DND-41 (cell line): Measurements from ENCODE around the gene TPM3.
"Not testable (repeated sequence)": the region's sequence is repeated elsewhere in the genome, so short reads cannot be mapped to it uniquely, and the experiment has no call there.

Experiments used
- ATAC-seq: fragments of 200-7000 bp; cut with Tn5 transposase; 3 replicates; pipeline ENCODE4 v1.9.1; 2021; ENCODE audit warnings: low read depth; ENCODE audit not compliant: insufficient read depth
- DNase-seq: peaks from one replicate; pipeline ENCODE4 v3.0.0-alpha.2; 2020
- H2AFZ ChIP-seq: 2 replicates; pipeline ENCODE4 v1.6.0; 2012; ENCODE audit warnings: low read depth, low read length
- H3K27ac ChIP-seq: 2 replicates; pipeline ENCODE4 v1.5.1; 2012; ENCODE audit warnings: low read length, inconsistent platforms
- H3K27me3 ChIP-seq: fragments of 200-600 bp; sonication (generic); 2 replicates; pipeline ENCODE4 v1.6.0; 2012; ENCODE audit warnings: low read length, mild to moderate bottlenecking, inconsistent platforms; ENCODE audit not compliant: insufficient read depth, poor library complexity
- H3K36me3 ChIP-seq: 2 replicates; pipeline ENCODE4 v1.5.1; 2012; ENCODE audit warnings: low read length, inconsistent platforms; ENCODE audit not compliant: insufficient read depth
- H3K4me1 ChIP-seq: 2 replicates; pipeline ENCODE4 v1.5.1; 2012; ENCODE audit warnings: mild to moderate bottlenecking, low read length; ENCODE audit not compliant: insufficient read depth
- H3K4me2 ChIP-seq: 2 replicates; pipeline ENCODE4 v1.6.0; 2012; ENCODE audit warnings: mild to moderate bottlenecking, moderate library complexity, low read length, inconsistent platforms; ENCODE audit not compliant: insufficient read depth
- H3K4me3 ChIP-seq, 2 experiments: fragments of 200-600 bp in 1 of 2; shearing (Covaris generic) in 1 of 2; 2 replicates each; pipeline ENCODE4 v1.5.1; 2012 to 2016; ENCODE audit warnings: inconsistent platforms in 2 of 2, low read length in 2 of 2, mild to moderate bottlenecking in 2 of 2, low read depth in 1 of 2, moderate library complexity in 1 of 2
- H3K79me2 ChIP-seq: 2 replicates; pipeline ENCODE4 v1.6.0; 2012; ENCODE audit warnings: low read length, inconsistent platforms; ENCODE audit not compliant: insufficient read depth
- H3K9ac ChIP-seq: 2 replicates; pipeline ENCODE4 v1.6.0; 2012; ENCODE audit warnings: low read depth, mild to moderate bottlenecking, inconsistent platforms, low read length, moderate library complexity
- H3K9me3 ChIP-seq: 2 replicates; pipeline ENCODE4 v1.5.1; 2012; ENCODE audit warnings: low read length, moderate library complexity, mild to moderate bottlenecking, inconsistent platforms; ENCODE audit not compliant: insufficient read depth, severe bottlenecking
- H4K20me1 ChIP-seq: 2 replicates; pipeline ENCODE4 v1.6.0; 2012; ENCODE audit warnings: low read length; ENCODE audit not compliant: insufficient read depth
- EZH2 ChIP-seq: IDR thresholded peaks from 3 replicates; pipeline ENCODE4 v1.6.1; 2012; ENCODE audit warnings: borderline replicate concordance, low read depth, mild to moderate bottlenecking, moderate library complexity, low read length, inconsistent platforms; ENCODE audit not compliant: severe bottlenecking
- TF ChIP-seq, protein P1 (sequence below): IDR thresholded peaks from 2 replicates; pipeline ENCODE4 v1.5.1; 2012; ENCODE audit warnings: borderline replicate concordance, low read length, moderate library complexity, mild to moderate bottlenecking; ENCODE audit not compliant: poor library complexity, severe bottlenecking; ENCODE audit errors: extremely low read depth

Gene TPM3

DNA sequence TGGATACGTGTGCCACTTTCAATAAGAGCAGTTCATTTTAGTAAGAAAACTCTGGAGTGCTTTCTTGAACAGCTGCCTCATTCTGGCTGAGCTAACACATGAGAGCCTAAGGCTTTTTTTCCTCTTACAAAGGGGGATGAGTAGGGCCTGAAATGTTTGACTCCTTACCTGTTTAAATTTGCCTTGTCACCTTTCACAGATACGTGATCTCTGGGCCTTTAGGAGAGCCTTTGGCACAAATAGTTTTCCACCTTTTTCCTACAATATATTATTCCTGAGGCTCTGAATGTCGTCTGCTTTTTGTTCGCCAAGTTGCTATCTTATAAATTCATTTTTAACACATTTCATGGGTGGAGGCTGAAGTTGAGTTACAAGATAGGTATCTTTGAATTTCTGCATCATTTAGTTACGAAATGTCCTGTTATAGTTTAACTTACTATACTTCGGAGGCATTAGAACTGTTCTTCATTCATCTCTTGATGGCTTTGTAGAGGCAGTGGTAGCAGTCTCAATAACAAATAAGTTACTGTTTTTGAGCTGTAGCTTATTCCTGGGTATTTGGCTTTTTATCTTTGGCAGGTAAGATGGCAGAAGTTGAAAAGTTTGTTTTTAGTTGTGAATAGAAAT lies 46.1 kb upstream of the TPM3 start:
- no peaks in the 10 kb centered on the region for H3K27me3 ChIP-seq
- H3K4me2 ChIP-seq, result no peak overlapping the region
- H3K4me1 ChIP-seq, result no peaks in the 10 kb centered on the region
- no peaks in the 10 kb centered on the region for H3K9me3 ChIP-seq
- no peak overlapping the region for H3K4me3 ChIP-seq
- H3K36me3 ChIP-seq, result peaks cover 95% of the 10 kb centered on the region
- H3K79me2 ChIP-seq, result peaks cover 68% of the 10 kb centered on the region
- H3K9ac ChIP-seq, result no peak overlapping the region
- ATAC-seq, result no peak
- DNase-seq, result no peak
- H4K20me1 ChIP-seq, result peaks cover 37% of the 10 kb centered on the region; the same call in 1 of the 2 replicates
- TF ChIP-seq, protein P1, sequence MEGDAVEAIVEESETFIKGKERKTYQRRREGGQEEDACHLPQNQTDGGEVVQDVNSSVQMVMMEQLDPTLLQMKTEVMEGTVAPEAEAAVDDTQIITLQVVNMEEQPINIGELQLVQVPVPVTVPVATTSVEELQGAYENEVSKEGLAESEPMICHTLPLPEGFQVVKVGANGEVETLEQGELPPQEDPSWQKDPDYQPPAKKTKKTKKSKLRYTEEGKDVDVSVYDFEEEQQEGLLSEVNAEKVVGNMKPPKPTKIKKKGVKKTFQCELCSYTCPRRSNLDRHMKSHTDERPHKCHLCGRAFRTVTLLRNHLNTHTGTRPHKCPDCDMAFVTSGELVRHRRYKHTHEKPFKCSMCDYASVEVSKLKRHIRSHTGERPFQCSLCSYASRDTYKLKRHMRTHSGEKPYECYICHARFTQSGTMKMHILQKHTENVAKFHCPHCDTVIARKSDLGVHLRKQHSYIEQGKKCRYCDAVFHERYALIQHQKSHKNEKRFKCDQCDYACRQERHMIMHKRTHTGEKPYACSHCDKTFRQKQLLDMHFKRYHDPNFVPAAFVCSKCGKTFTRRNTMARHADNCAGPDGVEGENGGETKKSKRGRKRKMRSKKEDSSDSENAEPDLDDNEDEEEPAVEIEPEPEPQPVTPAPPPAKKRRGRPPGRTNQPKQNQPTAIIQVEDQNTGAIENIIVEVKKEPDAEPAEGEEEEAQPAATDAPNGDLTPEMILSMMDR, result no peak
- no peak for TF ChIP-seq EZH2
- H2AFZ ChIP-seq, result no peak overlapping the region
- H3K27ac ChIP-seq, result no peak overlapping the region

DNA sequence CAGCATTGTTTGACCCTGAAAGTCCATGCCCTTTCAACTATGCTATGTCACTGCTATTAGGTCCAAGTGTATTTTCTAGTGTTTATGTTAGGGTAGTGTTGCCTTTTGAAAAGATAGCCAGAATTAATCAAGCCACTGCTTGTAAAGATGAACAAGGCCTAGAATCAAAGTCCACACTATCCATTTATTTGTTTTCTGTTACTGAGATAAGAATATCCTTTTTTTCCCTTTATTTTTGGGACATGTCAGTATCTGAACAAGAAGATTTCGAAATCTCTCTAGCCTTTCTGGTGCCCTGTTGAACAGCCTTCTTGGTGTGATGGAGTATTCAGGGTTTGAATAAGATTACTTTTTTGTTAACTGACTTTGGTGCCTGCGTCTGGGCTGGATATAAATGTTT lies 45.5 kb upstream of the TPM3 start:
- Histone ChIP-seq H3K36me3 (peaks cover 94% of the 10 kb centered on the region), H3K9me3 (no peaks in the 10 kb centered on the region), H3K4me3 (no peak overlapping the region), H2AFZ (no peak overlapping the region), H4K20me1 (peaks cover 41% of the 10 kb centered on the region; the same call in 1 of the 2 replicates), H3K4me2 (no peak overlapping the region), H3K27ac (no peak overlapping the region), H3K27me3 (no peaks in the 10 kb centered on the region), H3K9ac (no peak overlapping the region), H3K4me1 (no peaks in the 10 kb centered on the region), H3K79me2 (peaks cover 73% of the 10 kb centered on the region)
- ATAC-seq, result no peak
- TF ChIP-seq, protein P1, result no peak
- DNase-seq, result no peak

DNA sequence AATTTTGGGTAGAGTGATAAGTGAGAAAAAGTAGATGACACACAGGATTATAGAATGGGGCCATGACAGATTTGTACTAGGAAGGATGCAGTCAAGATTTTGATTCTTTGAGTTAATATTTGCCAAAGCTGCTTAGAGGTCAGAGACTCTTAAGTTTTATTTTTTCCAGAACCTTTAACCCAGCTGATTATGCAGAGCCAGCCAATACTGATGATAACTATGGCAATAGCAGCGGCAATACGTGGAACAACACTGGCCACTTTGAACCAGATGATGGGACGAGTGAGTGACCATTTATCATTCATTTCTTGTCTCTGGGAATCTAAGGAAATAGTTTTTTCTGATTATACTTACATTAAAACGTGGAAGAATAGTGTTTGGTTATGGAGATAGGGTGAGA lies 45.0 kb upstream of the TPM3 start:
- Histone ChIP-seq H3K4me2 (no peak overlapping the region), H2AFZ (no peak overlapping the region), H3K9me3 (no peaks in the 10 kb centered on the region), H3K79me2 (peaks cover 78% of the 10 kb centered on the region), H4K20me1 (peaks cover 42% of the 10 kb centered on the region; the same call in 1 of the 2 replicates), H3K27me3 (no peaks in the 10 kb centered on the region), H3K4me3 (no peak overlapping the region), H3K4me1 (no peaks in the 10 kb centered on the region), H3K36me3 (peaks cover 94% of the 10 kb centered on the region), H3K27ac (no peak overlapping the region), H3K9ac (no peak overlapping the region)
- TF ChIP-seq, protein P1, result no peak
- no peak for TF ChIP-seq EZH2
- DNase-seq, result no peak
- ATAC-seq, result no peak

DNA sequence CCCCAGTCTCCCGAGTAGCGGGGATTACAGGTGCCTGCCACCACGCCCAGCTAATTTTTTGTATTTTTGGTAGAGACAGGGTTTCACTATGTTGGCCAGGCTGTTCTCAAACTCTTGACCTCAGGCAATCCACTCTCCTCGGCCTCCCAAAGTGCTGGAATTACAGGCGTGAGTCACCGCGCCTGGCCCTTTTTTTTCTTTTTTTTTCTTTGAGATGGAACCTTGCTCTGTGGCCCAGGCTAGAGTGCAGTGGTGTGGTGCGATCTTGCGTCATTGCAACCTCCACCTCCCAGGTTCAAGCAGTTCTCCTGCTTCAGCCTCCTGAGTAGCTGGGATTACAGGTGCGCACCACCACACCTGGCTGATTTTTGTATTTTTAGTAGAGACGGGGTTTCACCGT lies 41.2 kb upstream of the TPM3 start:
- not testable (repeated sequence) for H2AFZ ChIP-seq, H3K4me1 ChIP-seq, DNase-seq, ATAC-seq, H3K9me3 ChIP-seq, H3K4me3 ChIP-seq, H3K9ac ChIP-seq, H3K27me3 ChIP-seq, H3K27ac ChIP-seq, H3K4me2 ChIP-seq
- Histone ChIP-seq H3K79me2 (peaks cover 87% of the 10 kb centered on the region), H4K20me1 (peaks cover 35% of the 10 kb centered on the region; the same call in 1 of the 2 replicates), H3K36me3 (peaks cover 97% of the 10 kb centered on the region)

DNA sequence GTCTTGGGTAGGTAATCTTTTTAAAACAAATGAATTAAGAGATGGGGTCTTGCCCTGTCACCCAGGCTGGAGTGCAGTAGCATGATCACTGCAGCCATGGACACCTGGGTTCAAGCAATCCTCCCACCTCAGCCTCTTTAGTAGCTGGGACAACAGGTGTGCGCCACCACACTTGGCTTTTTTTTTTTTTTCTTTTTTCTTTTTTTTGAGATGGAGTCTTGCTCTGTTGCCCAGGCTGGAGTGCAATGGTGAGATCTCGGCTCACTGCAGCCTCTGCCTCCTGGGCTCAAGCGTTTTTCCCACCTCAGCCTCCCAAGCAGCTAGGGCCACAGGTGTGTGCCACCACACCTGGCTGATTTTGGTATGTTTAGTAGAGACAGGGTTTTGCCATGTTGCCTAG lies 39.2 kb upstream of the TPM3 start:
- H3K4me3 ChIP-seq, H3K9me3 ChIP-seq, H3K4me1 ChIP-seq, ATAC-seq, DNase-seq, H3K27me3 ChIP-seq, H2AFZ ChIP-seq, H3K27ac ChIP-seq, H3K4me2 ChIP-seq, H3K9ac ChIP-seq: not testable (repeated sequence)
- Histone ChIP-seq H3K36me3 (peaks cover 97% of the 10 kb centered on the region), H4K20me1 (peaks cover 37% of the 10 kb centered on the region), H3K79me2 (peaks cover 87% of the 10 kb centered on the region)
